ENCODE data around the gene RDX. TPM values are rescaled to one million over a fixed set of nuclear protein-coding genes. Genes with fewer than 3 reads are reported as not detected.

The RDX gene
- total RNA-seq, 1 experiment from 2014 or later, result 86.6 TPM

DNA sequence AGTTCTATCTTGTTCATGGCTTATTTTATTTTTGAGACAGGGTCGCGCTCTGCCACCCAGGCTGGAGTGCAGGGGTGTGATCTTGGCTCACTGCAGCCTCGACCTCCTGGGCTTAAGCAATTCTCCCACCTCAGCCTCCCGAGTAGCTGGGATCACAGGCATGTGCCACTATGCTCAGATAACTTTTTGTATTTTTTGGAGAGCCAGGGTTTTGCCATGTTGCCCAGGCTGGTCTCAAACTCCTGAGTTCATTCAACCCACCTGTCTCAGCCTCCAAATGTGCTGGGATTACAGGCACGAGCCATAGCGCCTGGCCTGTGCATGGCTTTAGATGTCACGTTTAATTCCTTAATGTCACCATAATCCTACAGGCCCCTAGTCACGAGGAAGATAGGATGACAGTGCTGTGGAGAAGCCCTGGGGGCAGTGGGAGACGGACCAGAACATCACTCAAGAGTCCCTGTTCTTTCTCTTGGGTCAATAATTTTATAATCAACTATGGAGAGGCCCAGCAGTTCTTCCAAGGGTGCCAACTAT lies 99.5 kb downstream of the RDX start:
- TF ChIP-seq, protein P1, sequence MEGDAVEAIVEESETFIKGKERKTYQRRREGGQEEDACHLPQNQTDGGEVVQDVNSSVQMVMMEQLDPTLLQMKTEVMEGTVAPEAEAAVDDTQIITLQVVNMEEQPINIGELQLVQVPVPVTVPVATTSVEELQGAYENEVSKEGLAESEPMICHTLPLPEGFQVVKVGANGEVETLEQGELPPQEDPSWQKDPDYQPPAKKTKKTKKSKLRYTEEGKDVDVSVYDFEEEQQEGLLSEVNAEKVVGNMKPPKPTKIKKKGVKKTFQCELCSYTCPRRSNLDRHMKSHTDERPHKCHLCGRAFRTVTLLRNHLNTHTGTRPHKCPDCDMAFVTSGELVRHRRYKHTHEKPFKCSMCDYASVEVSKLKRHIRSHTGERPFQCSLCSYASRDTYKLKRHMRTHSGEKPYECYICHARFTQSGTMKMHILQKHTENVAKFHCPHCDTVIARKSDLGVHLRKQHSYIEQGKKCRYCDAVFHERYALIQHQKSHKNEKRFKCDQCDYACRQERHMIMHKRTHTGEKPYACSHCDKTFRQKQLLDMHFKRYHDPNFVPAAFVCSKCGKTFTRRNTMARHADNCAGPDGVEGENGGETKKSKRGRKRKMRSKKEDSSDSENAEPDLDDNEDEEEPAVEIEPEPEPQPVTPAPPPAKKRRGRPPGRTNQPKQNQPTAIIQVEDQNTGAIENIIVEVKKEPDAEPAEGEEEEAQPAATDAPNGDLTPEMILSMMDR (conservative IDR thresholded peaks at IDR 0.05), result no peak
- Mint-ChIP-seq H3K9me3 (peaks cover 0 to 5% of the 10 kb centered on the region in 2 experiments; a peak in 1 of 5 replicates), H3K27ac (peak overlapping the region in 1 of 3 experiments; percentile 78; a peak in 1 of 7 replicates), H3K36me3 (ENCODE audit: insufficient read depth in 1 of 3, low read depth in 3 of 3) (no peaks in the 10 kb centered on the region), H3K4me1 (peaks cover 18 to 22% of the 10 kb centered on the region in 2 experiments), H3K4me3 (no peak overlapping the region), H3K27me3 (ENCODE audit: low read depth) (no peaks in the 10 kb centered on the region)
- Histone ChIP-seq H3K79me2 (ENCODE audit: insufficient read depth, low read length) (no peaks in the 10 kb centered on the region), H3K23ac (ENCODE audit: insufficient read length, low read depth, low read length) (no peak overlapping the region), H2BK15ac (ENCODE audit: low read depth, low read length) (no peak overlapping the region), H4K91ac (ENCODE audit: insufficient read length, low read depth, low read length) (no peak overlapping the region), H4K20me1 (ENCODE audit: control insufficient read depth, insufficient read depth, insufficient read length) (no peaks in the 10 kb centered on the region), H3K4me1 (ENCODE audit: insufficient read depth, low read length) (peaks cover 3% of the 10 kb centered on the region; the same call in 1 of the 2 replicates), H3K23me2 (ENCODE audit: insufficient read length, low read depth, low read length, poor library complexity, severe bottlenecking) (no peaks in the 10 kb centered on the region), H2BK20ac (ENCODE audit: low read depth, low read length, poor library complexity, severe bottlenecking) (no peak overlapping the region), H2AFZ (ENCODE audit: low read length) (no peak overlapping the region), H3K4ac (ENCODE audit: low read depth, low read length) (no peak overlapping the region), H3K14ac (ENCODE audit: insufficient read depth, low read length) (no peak overlapping the region), H3K27ac (ENCODE audit: insufficient read length, low read depth, low read length) (no peak overlapping the region), H2BK5ac (ENCODE audit: insufficient read length, low read length) (no peak overlapping the region), H2BK12ac (ENCODE audit: insufficient read length, low read depth, low read length) (no peak overlapping the region), H3K79me1 (ENCODE audit: insufficient read depth, low read depth, low read length, poor library complexity, severe bottlenecking) (no peaks in the 10 kb centered on the region), H3K9me3 (ENCODE audit: control insufficient read depth, low read depth, low read length) (no peaks in the 10 kb centered on the region), H2BK120ac (ENCODE audit: low read depth, low read length, poor library complexity, severe bottlenecking) (no peak overlapping the region), H4K8ac (replicated peaks; ENCODE audit: insufficient read length, low read depth, low read length) (no peak overlapping the region), H3K56ac (ENCODE audit: insufficient read length, low read depth, low read length) (no peak overlapping the region), H3K9ac (ENCODE audit: extremely low read depth, insufficient read length, low read length) (no peak overlapping the region), H3K27me3 (ENCODE audit: insufficient read depth, low read length) (no peaks in the 10 kb centered on the region), H2AK5ac (ENCODE audit: insufficient read length, low read length) (no peak overlapping the region), H3T11ph (ENCODE audit: low read length) (no peak overlapping the region), H4K5ac (ENCODE audit: insufficient read length, low read depth, low read length) (no peak overlapping the region), H3K4me2 (ENCODE audit: insufficient read depth, insufficient read length, low read length) (no peak overlapping the region), H3K18ac (ENCODE audit: insufficient read length, low read depth, low read length) (no peak overlapping the region)
- no CpG with 5 or more reads among the region's 9 CpGs for WGBS (ENCODE audit: extremely low coverage, insufficient read length, low lambda C conversion rate)
- DNase-seq, result no peak

Data from H9 (cell line).